ENCODE measurements around the gene SCFD2.

SCFD2 gene

GRCh38 chr4:52911684-52912294 is 454.1 kb downstream of the SCFD2 start:
- peak; percentile 49 to 53 for DNase-seq

- DNase-seq, result no peak
These were observed 455.7 kb downstream of the SCFD2 start for GRCh38 chr4:52910115-52910514.

- DNase-seq, result no peak
These were observed 458.4 kb downstream of the SCFD2 start for GRCh38 chr4:52907510-52907909.

- no peak for DNase-seq
These were observed 461.4 kb downstream of the SCFD2 start for GRCh38 chr4:52904421-52904820.

GRCh38 chr4:52903273-52903672 is 462.6 kb downstream of the SCFD2 start:
- DNase-seq, result no peak

GRCh38 chr4:52894443-52894842 is 471.4 kb downstream of the SCFD2 start:
- no peak for DNase-seq

GRCh38 chr4:52892880-52893279 is 473.0 kb downstream of the SCFD2 start:
- DNase-seq, result no peak

GRCh38 chr4:52891743-52892142 is 474.1 kb downstream of the SCFD2 start:
- DNase-seq, result no peak

GRCh38 chr4:52890521-52890791 is 475.4 kb downstream of the SCFD2 start:
- DNase-seq, result no peak

- no peak for DNase-seq
These were observed 475.9 kb downstream of the SCFD2 start for GRCh38 chr4:52889778-52890520.

- DNase-seq, result no peak
These were observed 476.5 kb downstream of the SCFD2 start for GRCh38 chr4:52889354-52889753.

- no peak for DNase-seq
These were observed 480.9 kb downstream of the SCFD2 start for GRCh38 chr4:52884994-52885393.

GRCh38 chr4:52883707-52884669 is 481.9 kb downstream of the SCFD2 start:
- no peak for DNase-seq

- no peak for DNase-seq
These were observed 482.7 kb downstream of the SCFD2 start for GRCh38 chr4:52883183-52883621.

- DNase-seq, result no peak
These were observed 484.9 kb downstream of the SCFD2 start for GRCh38 chr4:52880994-52881393.

GRCh38 chr4:52879471-52879870 is 486.4 kb downstream of the SCFD2 start:
- DNase-seq, result no peak

- DNase-seq, result no peak
These were observed 488.2 kb downstream of the SCFD2 start for GRCh38 chr4:52877694-52878093.

- DNase-seq, result no peak
These were observed 488.8 kb downstream of the SCFD2 start for GRCh38 chr4:52877036-52877435.

GRCh38 chr4:52876069-52876468 is 489.8 kb downstream of the SCFD2 start:
- DNase-seq, result no peak

GRCh38 chr4:52874948-52875347 is 490.9 kb downstream of the SCFD2 start:
- DNase-seq, result no peak

GRCh38 chr4:52873861-52874343 is 492.0 kb downstream of the SCFD2 start:
- no peak for DNase-seq

GRCh38 chr4:52873191-52873590 is 492.7 kb downstream of the SCFD2 start:
- DNase-seq, result no peak

GRCh38 chr4:52870225-52870624 is 495.6 kb downstream of the SCFD2 start:
- DNase-seq, result no peak

- no peak for DNase-seq
These were observed 496.2 kb downstream of the SCFD2 start for GRCh38 chr4:52869656-52870055.
